Astrocyte (in vitro differentiated cells and primary cell): ENCODE measurements around the gene TNC.

Experiments
- CTCF ChIP-seq: IDR thresholded peaks from 2 replicates; pipeline ENCODE4 v1.5.1; 2011; ENCODE audit warnings: low read depth, mild to moderate bottlenecking, inconsistent platforms, low read length, moderate library complexity; ENCODE audit not compliant: insufficient read depth
- EZH2 ChIP-seq: IDR thresholded peaks from 2 replicates; pipeline ENCODE4 v1.6.1; 2012; ENCODE audit warnings: mild to moderate bottlenecking, low read length, inconsistent platforms; ENCODE audit not compliant: insufficient read depth

GRCh38 chr9:115071176-115071575 is 46.8 kb downstream of the TNC start:
- no peak for TF ChIP-seq EZH2
- no peak for TF ChIP-seq CTCF
